HG02759 (cell line): ENCODE data around the gene MKX.

Source experiments
- ATAC-seq: cut with Tn5 transposase; IDR thresholded peaks from one replicate; pipeline ENCODE4 v1.9.1; 2021; ENCODE audit warnings: mild to moderate bottlenecking, moderate library complexity; ENCODE audit not compliant: unreplicated experiment

The MKX gene, protein sequence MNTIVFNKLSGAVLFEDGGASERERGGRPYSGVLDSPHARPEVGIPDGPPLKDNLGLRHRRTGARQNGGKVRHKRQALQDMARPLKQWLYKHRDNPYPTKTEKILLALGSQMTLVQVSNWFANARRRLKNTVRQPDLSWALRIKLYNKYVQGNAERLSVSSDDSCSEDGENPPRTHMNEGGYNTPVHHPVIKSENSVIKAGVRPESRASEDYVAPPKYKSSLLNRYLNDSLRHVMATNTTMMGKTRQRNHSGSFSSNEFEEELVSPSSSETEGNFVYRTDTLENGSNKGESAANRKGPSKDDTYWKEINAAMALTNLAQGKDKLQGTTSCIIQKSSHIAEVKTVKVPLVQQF

DNA sequence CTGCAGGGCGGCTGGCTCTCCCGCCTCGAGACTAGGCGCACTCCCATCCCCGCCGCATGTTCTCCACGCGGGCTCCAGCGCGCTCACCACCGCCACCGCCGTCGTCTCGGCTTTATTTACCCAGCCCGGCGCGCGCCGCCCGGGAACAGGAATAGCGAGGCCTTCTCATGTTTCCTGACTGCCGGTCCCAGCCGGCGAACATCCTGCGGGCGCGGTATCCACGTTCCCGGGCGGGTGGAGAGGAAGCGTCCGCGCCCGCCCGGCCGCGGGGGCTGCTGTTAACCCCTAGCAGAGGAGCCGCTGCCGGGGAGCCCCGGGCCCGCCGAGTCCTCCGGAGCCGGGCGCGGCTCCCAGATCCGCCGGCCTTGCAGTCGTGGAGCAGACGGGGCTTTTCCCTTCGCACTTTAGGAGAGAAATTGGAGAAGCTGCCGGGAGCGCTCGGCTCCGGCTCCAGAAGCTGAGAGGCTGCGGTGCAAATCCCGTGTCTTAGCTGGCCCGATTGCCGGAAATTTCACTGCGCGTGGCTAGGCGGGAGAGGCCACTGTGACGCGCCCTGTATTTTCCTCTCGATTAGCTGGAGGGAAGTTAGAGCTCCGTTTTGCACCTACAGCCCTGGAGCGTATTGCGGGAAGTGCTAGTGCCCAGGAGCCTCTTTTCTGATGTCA is at the start of gene MKX:
MKX (minus strand) TSS at position 88 of the 665 bp plus-strand sequence. CDS start 2,404 bp downstream, outside the sequence.
- no peak for ATAC-seq

DNA sequence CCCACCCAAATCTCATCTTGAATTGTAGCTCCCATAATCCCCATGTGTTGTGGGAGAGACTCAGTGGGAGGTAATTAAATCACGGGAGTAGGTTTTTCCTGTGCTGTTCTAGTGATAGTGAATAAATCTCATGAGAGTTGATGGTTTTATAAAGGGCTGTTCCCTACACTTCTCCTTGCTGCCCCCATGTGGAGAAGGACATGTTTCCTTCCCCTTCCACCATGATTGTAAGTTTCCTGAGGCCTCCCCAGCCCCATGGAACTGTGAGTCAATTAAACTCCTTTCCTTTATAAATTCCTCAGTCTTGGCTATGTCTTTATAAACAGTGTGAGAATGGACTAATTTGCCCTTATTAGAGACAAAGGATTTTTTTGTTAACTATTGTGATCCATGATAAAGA is 48.5 kb upstream of the MKX start:
- ATAC-seq, result no peak

DNA sequence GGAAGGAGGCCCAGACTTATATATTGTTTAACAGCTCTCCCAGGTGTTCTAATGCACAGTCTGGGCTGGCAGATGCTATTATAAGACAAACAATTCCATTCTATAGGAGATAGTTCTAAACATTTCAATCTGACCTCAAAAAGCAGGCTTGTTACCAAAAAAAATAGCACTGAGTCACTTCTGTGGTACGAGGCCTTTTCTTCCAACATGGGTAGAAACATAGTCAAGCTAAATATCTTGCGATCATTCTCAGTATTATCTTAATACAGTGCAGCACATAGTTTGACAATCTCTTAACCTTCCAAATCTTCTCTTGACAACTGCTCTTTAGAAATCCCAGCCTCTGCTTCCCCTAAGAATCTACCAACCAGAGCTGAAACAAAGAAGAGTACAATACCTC is 46.6 kb upstream of the MKX start:
- no peak for ATAC-seq

DNA sequence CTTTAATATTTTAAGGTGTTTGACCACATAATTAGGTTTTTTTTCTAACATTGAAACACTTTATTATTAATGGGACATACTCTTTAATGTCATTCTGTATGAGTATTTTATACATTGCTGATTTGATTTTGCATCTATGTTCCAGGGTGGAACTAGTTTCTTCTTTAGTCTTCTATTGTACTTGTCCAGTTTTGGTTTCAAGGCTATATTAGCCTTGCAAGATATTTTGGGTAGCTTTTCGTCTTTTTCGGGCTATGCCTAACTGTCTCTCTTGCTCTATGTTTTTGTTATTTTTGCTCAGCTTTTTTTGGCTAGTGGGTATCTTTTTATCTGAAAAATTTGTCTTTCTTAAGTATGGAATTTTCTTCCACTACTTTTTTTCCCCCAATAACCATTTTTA is 38.7 kb upstream of the MKX start:
- ATAC-seq, result no peak

DNA sequence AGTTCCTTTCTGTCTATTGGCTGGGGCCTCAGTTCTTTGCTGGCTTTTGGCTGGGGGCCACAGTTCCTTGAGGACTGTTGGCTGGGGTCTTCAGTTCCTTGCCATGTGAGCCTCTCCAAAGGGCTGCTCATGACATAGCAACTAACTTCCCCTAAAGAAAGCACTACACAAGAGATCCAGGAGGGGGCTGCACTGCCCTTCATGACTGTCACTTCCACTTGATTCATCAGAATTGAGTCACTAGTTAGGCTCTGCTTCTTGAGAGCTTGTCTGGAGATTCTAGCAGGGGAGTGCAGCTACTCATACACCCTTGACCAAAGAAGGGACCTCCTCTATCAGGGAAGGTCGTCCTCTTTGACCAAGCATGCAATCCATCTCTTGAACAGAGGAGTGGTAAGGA is 38.0 kb upstream of the MKX start:
- ATAC-seq, result no peak

DNA sequence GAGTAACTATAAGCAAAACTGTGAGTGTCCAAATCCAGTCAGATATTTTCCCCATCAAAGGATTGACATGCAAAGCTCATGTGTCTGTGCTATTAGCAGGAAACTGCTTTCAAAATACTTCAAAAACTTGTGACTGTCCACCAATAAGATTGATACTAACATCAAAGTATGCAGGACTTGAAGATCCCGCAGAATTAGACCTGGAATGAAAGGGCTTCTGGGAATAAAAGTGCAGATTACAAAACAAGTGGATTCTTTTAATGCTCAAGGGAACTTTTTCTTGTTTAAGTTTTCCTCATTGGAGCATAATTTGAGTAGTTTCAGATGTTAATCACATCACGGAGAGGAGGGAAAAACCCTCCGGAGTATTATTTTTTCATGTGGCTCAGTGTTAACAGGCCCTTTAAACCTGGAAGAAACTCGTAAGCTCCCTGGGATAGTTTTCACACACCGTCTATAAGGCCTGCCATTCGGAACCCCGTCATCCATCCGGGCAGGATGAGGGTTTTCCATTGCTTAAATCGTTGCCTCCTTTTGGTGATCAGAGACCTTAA is 33.9 kb upstream of the MKX start:
- no peak for ATAC-seq

DNA sequence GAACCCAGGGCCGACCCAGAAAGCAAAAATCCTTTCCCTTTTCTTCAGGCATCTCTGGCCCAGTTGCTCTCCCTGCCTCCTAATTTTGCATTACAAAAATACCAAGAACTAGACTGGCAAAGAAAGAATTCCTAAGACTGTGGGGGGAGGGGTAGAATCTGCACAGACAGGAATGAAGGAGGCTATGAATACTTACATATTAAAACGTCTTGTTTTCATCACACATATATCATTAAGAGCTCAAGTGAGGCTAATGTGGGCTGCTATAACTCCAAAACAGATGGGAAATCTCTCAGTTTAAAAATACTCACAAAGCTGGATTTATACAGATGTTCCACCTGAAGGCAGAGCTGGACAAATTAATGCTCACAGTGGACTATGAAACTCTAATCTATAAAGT is 29.2 kb upstream of the MKX start:
- ATAC-seq, result no peak

DNA sequence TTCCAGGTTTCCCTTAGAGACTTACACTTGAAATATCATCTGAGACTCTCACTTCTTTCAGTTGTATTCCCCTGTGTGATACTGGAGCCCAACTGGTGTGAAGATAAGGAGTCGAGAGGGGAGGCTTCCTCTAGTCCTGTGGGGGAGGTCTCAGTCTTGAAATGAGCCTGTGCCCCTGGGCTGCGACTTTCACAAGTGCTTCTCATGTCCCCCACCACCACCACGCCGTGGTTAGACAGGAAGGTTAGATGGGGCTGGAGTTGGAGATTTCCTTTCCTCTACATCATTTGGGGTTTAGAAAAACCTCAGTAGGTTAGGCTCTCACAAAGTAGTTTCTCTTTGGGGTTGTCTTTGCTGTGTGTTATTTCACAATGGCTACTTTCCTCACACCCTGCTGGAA is 25.6 kb upstream of the MKX start:
- no peak for ATAC-seq

DNA sequence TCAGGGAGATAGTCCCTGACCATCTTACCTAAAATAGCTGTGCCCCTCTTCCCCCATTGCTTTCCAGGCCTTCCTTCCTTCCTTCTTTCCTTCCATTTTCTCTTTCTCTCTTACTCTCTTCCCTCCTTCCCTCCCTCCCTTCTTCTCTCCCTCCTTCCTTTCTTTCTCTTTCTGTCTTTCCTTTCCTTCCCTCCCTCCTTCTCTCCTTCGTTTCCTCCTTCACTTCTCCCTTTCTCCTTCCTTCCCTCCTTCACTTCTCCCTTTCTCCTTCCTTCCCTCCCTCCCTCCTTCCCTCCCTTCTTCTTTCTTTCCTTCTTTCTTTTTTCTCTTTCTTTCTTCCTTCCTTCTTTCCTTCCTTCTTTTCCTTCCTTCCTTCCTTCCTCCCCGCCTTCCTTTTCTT is 24.6 kb upstream of the MKX start:
- ATAC-seq, result no peak

DNA sequence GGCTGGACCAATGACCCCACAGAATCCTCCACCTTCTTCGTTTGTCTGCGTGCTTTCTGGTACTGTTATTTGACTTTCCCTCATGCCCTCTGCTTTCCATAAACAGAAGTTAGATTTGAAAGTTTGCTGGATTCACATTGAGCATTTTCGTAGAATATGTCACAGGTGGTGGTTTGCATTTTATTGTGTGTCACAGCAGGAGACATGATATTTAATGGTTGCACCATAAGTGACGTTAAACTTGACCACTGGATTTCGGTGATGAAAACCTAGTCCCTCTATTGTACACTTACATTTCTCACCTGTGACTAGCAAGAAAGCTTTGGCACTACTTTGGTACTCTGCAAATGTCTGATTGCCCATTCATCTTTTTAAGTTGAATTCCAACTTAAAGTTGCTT is 15.2 kb upstream of the MKX start:
- no peak for ATAC-seq

DNA sequence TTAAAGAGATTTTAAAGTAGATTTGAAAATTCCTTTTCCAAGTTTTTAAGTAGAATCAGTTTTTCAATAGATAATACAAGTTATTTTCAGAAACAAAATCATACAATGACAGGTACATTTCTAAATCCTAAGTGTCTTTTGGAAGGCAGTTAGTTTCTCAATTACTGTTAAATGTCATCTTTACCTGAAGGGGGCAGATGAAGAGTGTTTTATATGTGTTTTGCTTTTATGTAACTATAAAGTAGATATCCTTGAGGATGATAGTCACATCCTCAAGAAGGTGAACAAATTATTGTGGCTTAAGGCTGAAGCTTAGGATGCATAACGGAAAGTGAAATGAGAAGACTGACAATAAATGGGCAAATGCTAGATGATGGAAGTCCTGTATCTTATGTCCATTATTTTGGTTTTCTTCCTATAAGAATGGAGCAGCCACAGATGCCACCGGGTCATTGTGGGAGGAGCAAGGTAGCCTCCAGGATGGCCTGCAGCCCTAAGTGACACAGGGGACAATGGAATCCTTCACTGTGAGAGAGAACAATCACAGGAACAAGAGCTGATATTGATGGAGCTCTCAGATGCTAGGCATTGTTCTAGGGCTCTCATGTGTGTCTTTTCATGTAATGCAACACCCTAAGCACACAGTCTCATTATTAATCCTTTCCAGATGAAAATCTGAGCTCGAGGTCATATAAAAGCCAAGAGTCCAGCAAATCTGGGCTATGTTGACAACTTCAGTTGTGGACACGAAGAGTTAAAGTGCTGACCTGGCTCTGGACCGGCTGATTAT is 14.1 kb upstream of the MKX start:
- no peak for ATAC-seq

DNA sequence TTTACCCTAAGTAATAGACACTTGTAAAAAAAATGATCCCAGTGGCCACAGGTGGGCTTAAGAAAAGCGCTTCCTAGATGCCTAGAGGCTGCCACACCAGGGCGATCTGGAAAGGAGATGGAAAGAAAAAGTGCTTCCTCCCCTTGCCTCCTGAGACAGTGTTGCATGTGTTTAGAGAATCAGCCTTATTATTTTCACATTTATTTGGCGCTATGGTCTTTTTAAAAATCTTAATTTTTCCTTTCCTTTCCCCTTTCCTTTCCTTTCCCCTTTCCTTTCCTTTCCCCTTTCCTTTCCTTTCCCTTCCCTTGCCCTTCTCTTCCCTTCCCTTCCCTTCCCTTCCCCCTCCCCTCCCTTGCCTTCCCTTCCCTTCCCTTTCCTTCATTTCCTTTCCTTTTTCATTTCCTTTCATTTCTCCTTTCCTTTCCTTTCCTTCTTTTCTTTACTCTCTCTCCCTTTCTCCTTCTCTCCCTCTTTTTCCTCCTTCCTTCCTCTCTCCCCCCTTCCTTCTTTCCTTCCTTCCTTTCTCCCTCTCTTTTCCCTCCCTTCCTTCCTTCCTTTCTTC is 7.1 kb upstream of the MKX start:
- no peak for ATAC-seq

DNA sequence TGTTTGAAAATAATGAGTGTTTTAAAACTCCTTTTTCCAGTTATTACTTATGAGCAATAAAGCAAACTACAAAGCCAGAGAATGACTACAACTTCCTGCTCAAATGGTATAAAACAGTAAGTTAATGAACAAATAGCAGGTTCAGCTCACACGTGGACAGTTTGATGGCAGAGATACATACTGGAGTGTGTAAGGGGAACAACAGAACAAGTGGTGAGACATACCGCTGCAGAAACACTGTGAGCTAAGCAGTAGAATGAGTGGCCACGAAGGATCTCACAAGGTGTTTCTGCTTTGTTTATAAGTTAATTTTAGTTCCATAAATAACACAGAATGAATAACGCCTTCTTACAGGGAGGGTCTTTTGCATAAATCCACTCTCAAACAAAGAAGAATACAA is 3.0 kb upstream of the MKX start:
- no peak for ATAC-seq

DNA sequence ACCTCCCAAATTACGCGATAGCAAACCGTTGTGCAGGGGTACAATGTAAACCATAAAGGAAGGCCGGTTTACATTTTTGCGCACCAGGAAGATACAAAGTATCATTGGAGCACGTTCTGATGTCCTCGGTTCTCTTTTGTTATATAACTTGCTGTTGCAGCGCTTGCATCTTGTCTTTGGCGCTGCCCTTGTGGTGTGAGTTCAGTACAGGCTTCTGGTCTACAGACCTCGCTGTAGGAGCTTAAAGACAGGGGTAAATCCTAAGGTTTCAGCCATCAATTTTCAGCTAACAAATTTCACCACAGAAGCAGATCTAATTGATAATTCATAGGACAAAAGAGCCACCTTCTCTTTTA is 1.5 kb upstream of the MKX start:
- ATAC-seq, result no peak

DNA sequence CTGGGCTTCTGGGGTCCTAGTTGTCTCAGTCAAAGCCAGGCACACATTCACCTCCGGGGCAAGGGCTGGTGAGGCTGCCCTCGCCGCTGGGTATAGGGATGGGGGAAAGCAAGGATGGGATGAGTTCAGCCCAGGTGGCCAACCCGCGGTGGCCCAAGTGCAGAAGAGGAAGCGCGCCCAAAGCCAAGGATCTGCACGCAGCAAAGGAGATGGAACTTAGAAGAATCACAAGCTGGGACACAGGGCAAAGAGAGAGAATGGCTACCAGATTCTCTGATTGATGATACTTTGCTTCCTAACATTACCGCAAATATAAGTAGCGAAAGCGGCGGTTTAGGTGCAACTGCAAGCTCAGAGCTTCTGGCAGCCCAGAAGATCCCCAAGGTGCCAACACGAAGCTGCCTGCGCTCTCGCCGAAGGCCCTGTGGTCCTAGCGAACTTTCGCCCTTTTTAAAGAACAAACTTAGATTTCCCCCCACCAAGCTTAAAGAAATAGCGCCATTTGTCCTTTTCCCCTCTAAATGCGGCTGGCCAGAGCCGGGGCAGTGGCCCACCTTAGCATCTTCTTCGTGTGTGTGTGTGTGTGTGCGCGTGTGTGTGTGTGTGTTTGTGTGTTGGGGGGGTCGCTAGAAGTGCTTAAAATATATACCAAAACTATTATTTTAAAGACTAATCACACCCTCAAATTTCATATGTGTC is 927 bp upstream of the MKX start:
- no peak for ATAC-seq

DNA sequence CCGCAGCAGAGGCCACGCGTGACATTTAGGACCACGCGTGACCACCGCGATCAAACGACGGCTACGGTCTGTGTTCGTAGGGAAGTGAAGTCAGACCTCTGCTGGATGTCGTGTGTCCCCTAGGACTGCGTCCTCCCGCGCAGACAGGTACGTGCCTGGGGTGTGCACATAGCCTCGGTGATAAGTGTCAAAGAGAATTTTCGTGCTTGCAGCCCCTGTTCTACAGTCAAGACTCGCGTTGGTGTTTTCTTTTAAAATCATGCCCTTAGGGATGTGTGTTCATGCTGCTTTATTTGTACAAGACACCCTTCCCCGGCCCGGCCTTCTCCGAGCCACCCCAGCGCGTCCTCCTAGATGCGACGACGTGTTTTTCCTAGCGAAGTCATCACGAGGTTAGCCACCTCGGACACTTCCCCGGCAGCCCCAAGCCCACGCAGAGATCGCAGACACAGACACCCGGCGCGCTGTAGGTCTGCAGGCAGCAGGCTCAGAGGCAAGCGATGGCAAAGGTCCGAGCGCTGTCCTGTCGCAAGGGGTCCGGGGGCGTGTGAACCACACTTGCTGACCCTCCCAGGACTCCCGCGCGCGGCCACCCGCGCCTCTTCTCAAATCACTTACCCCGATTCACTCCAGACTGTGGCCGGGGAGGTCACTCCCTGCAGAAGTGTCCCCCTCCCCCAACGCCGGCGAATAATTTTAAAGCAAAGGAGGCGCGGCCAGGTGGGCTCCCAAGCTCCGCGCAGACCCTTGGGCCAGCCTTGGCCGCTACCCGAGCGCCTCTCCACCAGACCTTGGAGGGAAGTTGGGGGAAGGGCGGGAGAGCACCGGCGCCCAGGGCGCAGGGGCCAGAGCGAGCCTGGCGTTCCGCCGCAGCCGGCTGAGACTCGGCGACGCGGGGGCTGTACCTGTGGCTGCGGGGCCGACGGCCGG is 552 bp downstream of the MKX start:
- ATAC-seq, result no peak

DNA sequence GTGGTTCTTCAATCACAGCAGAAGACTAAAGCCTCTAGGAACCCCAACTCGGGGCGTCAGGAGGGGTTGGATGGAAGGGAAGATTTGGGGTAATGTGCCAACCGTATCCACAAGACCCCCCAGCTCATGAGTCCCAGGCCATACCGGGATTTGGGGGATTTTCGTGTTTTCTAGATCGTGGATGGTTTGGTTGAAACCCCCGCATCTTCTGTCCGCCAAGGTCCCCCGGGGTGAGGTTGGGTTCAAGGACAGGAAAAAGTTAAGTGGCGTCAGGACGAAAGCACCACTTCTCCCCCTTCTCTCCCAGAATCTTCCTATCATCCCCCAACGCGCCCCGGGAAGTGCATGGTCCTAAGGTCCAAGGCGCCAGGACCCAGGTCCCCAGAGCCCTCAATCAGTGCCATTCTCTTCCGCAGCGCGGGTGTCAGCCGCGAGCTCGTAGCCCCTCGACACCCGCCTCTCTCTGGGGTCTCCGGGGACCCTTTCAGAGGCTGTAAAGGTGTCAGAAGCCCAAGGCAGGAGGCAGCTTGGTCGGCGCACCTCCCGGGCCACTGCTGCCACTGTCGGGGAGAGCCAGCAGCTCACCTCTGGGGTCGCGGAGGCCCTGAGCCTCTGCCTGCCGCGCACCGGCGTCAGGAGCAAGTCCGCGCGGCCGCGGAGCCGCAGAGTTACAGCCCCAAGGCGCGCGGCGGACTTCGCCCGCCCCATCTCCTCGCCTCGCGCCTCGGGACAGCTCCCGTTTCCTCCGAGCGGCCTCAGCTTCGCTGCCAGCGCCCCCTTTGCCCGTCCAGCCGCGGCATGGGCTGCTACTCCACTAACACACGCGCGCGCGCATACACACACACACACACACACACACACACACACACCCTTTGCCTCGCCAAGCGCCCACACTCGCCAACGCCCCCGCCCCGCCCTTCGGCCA is 1.5 kb downstream of the MKX start:
- no peak for ATAC-seq

DNA sequence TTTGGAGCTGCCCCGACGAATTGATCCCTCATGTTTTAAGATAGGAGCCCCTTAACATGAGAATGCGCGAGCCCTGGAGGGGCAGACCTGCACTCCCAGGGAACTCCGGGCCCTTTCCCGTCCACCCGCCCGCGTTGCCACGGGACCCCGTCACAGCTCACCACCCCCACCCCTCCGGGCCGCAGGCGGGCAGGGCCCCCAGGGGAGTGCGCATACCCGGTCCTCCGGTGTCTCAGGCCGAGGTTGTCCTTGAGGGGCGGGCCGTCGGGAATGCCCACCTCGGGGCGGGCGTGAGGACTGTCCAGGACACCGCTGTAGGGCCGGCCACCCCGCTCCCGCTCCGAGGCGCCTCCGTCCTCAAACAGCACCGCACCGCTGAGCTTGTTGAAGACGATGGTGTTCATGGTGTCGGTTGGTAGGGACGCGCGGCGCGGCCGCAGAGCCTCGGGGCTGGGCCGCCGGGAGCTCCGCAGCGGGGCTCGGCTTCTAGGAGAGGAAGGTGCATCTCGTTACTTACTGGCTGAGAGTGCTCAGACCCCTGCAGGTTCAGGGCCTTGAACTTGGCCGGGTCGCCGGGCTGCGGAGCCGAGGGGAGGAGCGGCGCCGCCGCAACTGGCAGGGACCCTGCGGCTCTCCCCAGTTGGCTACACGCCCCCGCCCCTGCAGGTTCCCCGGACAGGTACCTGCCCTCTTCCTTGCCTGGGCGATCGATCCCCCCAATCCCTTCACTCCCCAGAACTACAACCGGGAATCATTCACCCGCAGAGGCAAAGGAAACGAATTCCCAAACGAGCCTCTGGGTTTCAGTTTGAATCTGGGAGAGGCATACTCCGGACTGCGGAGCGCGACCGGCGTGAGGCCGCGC is 2.4 kb downstream of the MKX start:
- no peak for ATAC-seq
